ENCODE results near the gene CCL18.
"Not testable (repeated sequence)": the region's sequence is repeated elsewhere in the genome, so short reads cannot be mapped to it uniquely, and the experiment has no call there.

The CCL18 gene

GRCh38 chr17:36104701-36105181, 40.7 kb downstream of the CCL18 start:
- DNase-seq: no peak

GRCh38 chr17:36105781-36106492, 41.9 kb downstream of the CCL18 start:
- DNase-seq: no peak

GRCh38 chr17:36106493-36106835, 42.4 kb downstream of the CCL18 start:
- DNase-seq: no peak

- DNase-seq: no peak
Observed at GRCh38 chr17:36107660-36108059, 43.6 kb downstream of the CCL18 start.

GRCh38 chr17:36108265-36108664, 44.2 kb downstream of the CCL18 start:
- not testable (repeated sequence) for DNase-seq

GRCh38 chr17:36111068-36111490, 47.0 kb downstream of the CCL18 start:
- DNase-seq: no peak

GRCh38 chr17:36112572-36112971, 48.5 kb downstream of the CCL18 start:
- DNase-seq: no peak

GRCh38 chr17:36113131-36113530, 49.1 kb downstream of the CCL18 start:
- DNase-seq: not testable (repeated sequence)

- not testable (repeated sequence) for DNase-seq
Observed at GRCh38 chr17:36114971-36115648, 51.0 kb downstream of the CCL18 start.

GRCh38 chr17:36115649-36115977, 51.5 kb downstream of the CCL18 start:
- not testable (repeated sequence) for DNase-seq

- DNase-seq: no peak
Observed at GRCh38 chr17:36117505-36118382, 53.7 kb downstream of the CCL18 start.

GRCh38 chr17:36118477-36119353, 54.6 kb downstream of the CCL18 start:
- DNase-seq: no peak

GRCh38 chr17:36120221-36120620, 56.1 kb downstream of the CCL18 start:
- no peak for DNase-seq

- not testable (repeated sequence) for DNase-seq
Observed at GRCh38 chr17:36121099-36121498, 57.0 kb downstream of the CCL18 start.

Measured in NCI-H446 treated with DMSO at 0.1 percent for 48 hours (cell line).